Fibroblast of the aortic adventitia (primary cell): ENCODE data around the gene UXT. TPM values are rescaled to one million over a fixed set of nuclear protein-coding genes. Genes with fewer than 3 reads are reported as not detected.

Source experiments
- DNase-seq: peaks from one replicate; pipeline ENCODE4 v3.0.0-alpha.2; 2010; ENCODE audit warnings: low read depth
- H3K4me3 ChIP-seq: 2 replicates; pipeline ENCODE4 v1.5.1; 2011; ENCODE audit warnings: low read depth, mild to moderate bottlenecking, control low read depth, low read length, moderate library complexity
- CTCF ChIP-seq: IDR thresholded peaks from 2 replicates; pipeline ENCODE4 v1.5.1; 2011; ENCODE audit warnings: mild to moderate bottlenecking, low read length, control low read depth, inconsistent platforms; ENCODE audit not compliant: insufficient read depth
- total RNA-seq: library from RNA; depleted of rRNA; stranded (reverse); fragments of >200 nt; gene quantifications from 2 replicates; pipeline ENCODE4 v1.2.3, GENCODE V29; 2012; ENCODE audit warnings: low replicate concordance

UXT gene
- total RNA-seq, 1 donor, result 151 TPM

GRCh38 chrX:47649271-47649670 lies 9.7 kb downstream of the UXT start:
- no peak for TF ChIP-seq CTCF
- H3K4me3 ChIP-seq, result peak overlapping the region; percentile 76
- no peak for DNase-seq

- no peak overlapping the region for H3K4me3 ChIP-seq
- no peak for DNase-seq
- TF ChIP-seq CTCF, result no peak
Observed at GRCh38 chrX:47648376-47648775, 10.6 kb downstream of the UXT start.

- H3K4me3 ChIP-seq, result no peak overlapping the region
- DNase-seq, result no peak
- TF ChIP-seq CTCF, result no peak
Observed at GRCh38 chrX:47646636-47647035, 12.3 kb downstream of the UXT start.

- no peak for TF ChIP-seq CTCF
- no peak overlapping the region for H3K4me3 ChIP-seq
- no peak for DNase-seq
Observed at GRCh38 chrX:47645530-47645929, 13.4 kb downstream of the UXT start.

- DNase-seq, result peak; percentile 43
Observed at GRCh38 chrX:47644557-47645091, 14.4 kb downstream of the UXT start.

GRCh38 chrX:47643926-47644325 lies 15.1 kb downstream of the UXT start:
- H3K4me3 ChIP-seq, result no peak overlapping the region
- TF ChIP-seq CTCF, result peak; percentile 49
- peak; percentile 51 for DNase-seq

More at GRCh38 chrX:47644557-47645091, 14.4 kb downstream of the UXT start:
- peak; percentile 60 for TF ChIP-seq CTCF
- H3K4me3 ChIP-seq, result no peak overlapping the region

GRCh38 chrX:47638816-47639215 lies 20.2 kb downstream of the UXT start:
- no peak for TF ChIP-seq CTCF
- no peak for DNase-seq
- H3K4me3 ChIP-seq, result no peak overlapping the region
